Ishikawa (cell line): Measurements from ENCODE around the gene CERS6.

Experiments used
- CEBPB ChIP-seq: IDR thresholded peaks from 2 replicates; pipeline ENCODE4 v1.6.1; 2012
- CREB1 ChIP-seq: IDR thresholded peaks from 2 replicates; pipeline ENCODE4 v1.6.1; 2012; ENCODE audit warnings: low read depth
- EP300 ChIP-seq: IDR thresholded peaks from 2 replicates; pipeline ENCODE4 v1.6.1; 2012; ENCODE audit warnings: borderline replicate concordance
- RAD21 ChIP-seq: IDR thresholded peaks from 2 replicates; pipeline ENCODE4 v1.6.1; 2012; ENCODE audit warnings: low read depth
- TEAD4 ChIP-seq: IDR thresholded peaks from 2 replicates; pipeline ENCODE4 v1.6.1; 2012
- TF ChIP-seq, protein P1 (sequence below): IDR thresholded peaks from 2 replicates; pipeline ENCODE4 v1.6.1; 2012; ENCODE audit warnings: low read depth, mild to moderate bottlenecking

DNA sequence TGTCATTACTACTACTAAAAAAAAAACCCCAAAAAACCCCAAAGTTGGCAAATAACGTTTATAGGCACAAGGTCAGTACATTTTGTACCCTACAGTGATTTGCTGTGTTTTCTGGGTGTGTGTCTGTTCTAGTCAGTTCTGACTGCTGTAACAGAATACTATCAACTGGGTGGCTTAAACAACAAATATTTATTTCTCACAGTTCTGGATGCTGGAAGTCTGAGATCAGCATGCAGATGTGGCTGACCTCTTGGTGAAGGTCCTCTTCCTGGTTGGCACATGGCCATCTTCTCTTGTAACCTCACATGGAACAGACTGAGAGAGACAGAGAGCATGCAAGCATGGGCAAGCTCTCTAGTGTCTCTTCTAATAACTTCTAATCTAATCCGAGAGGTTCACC lies 103.1 kb downstream of the CERS6 start:
- no peak for TF ChIP-seq RAD21
- TF ChIP-seq, protein P1, sequence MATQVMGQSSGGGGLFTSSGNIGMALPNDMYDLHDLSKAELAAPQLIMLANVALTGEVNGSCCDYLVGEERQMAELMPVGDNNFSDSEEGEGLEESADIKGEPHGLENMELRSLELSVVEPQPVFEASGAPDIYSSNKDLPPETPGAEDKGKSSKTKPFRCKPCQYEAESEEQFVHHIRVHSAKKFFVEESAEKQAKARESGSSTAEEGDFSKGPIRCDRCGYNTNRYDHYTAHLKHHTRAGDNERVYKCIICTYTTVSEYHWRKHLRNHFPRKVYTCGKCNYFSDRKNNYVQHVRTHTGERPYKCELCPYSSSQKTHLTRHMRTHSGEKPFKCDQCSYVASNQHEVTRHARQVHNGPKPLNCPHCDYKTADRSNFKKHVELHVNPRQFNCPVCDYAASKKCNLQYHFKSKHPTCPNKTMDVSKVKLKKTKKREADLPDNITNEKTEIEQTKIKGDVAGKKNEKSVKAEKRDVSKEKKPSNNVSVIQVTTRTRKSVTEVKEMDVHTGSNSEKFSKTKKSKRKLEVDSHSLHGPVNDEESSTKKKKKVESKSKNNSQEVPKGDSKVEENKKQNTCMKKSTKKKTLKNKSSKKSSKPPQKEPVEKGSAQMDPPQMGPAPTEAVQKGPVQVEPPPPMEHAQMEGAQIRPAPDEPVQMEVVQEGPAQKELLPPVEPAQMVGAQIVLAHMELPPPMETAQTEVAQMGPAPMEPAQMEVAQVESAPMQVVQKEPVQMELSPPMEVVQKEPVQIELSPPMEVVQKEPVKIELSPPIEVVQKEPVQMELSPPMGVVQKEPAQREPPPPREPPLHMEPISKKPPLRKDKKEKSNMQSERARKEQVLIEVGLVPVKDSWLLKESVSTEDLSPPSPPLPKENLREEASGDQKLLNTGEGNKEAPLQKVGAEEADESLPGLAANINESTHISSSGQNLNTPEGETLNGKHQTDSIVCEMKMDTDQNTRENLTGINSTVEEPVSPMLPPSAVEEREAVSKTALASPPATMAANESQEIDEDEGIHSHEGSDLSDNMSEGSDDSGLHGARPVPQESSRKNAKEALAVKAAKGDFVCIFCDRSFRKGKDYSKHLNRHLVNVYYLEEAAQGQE, result no peak
- TF ChIP-seq TEAD4, result no peak
- TF ChIP-seq CEBPB, result no peak
- no peak for TF ChIP-seq EP300
- no peak for TF ChIP-seq CREB1
